GM12878 (cell line): Measurements from ENCODE around the gene STARD5. TPM values are rescaled to one million over a fixed set of nuclear protein-coding genes. Genes with fewer than 3 reads are reported as not detected.

Experiments used
- BHLHE40 ChIP-seq, 2 experiments: fragments of 450-650 bp in 1 of 2; IDR thresholded peaks; 2 replicates each; pipeline ENCODE4 v1.6.1; 2011 to 2017; ENCODE audit warnings: low read depth in 2 of 2, borderline replicate concordance in 1 of 2, improper control_type of control experiment in 1 of 2, low read length in 1 of 2, mild to moderate bottlenecking in 1 of 2
- CBFB ChIP-seq: IDR thresholded peaks from 2 replicates; pipeline ENCODE4 v1.6.1; 2016; ENCODE audit warnings: antibody characterized with exemption, low read depth
- EED ChIP-seq: sonication (generic); IDR thresholded peaks from 2 replicates; pipeline ENCODE4 v1.6.1; 2016; ENCODE audit warnings: antibody characterized with exemption, low read depth
- EZH2 ChIP-seq: IDR thresholded peaks from 2 replicates; pipeline ENCODE4 v1.6.1; 2012; ENCODE audit warnings: low read depth, mild to moderate bottlenecking, control low read depth, inconsistent platforms, low read length, borderline replicate concordance; ENCODE audit not compliant: control insufficient read depth
- FOXM1 ChIP-seq: IDR thresholded peaks from 2 replicates; pipeline ENCODE4 v1.6.1; 2012; ENCODE audit warnings: low read depth, mild to moderate bottlenecking, inconsistent platforms, low read length, moderate library complexity
- KDM1A ChIP-seq: fragments of 200-600 bp; sonication (generic); IDR thresholded peaks from 2 replicates; pipeline ENCODE4 v1.6.1; 2016; ENCODE audit warnings: borderline replicate concordance
- MEF2A ChIP-seq: IDR thresholded peaks from 2 replicates; pipeline ENCODE4 v1.6.1; 2011; ENCODE audit warnings: low read depth, mild to moderate bottlenecking, low read length, moderate library complexity; ENCODE audit not compliant: insufficient read depth
- NBN ChIP-seq: fragments of 450-650 bp; IDR thresholded peaks from 2 replicates; pipeline ENCODE4 v1.6.1; 2016
- NFIC ChIP-seq: IDR thresholded peaks from 2 replicates; pipeline ENCODE4 v1.6.1; 2012; ENCODE audit warnings: low read depth, mild to moderate bottlenecking, inconsistent platforms, low read length, moderate library complexity
- NFYA ChIP-seq: IDR thresholded peaks from 2 replicates; pipeline ENCODE4 v1.6.1; 2011; ENCODE audit warnings: low read depth, mild to moderate bottlenecking, low read length, improper control_type of control experiment, borderline replicate concordance
- NR2F1 ChIP-seq: fragments of 450-650 bp; conservative IDR thresholded peaks from 2 replicates; pipeline ENCODE4 v1.6.1; 2017; ENCODE audit warnings: mild to moderate bottlenecking
- PAX8 ChIP-seq: fragments of 450-650 bp; IDR thresholded peaks from 2 replicates; pipeline ENCODE4 v1.6.1; 2017; ENCODE audit warnings: mild to moderate bottlenecking, moderate library complexity
- RAD21 ChIP-seq: IDR thresholded peaks from 2 replicates; pipeline ENCODE4 v1.6.1; 2011; ENCODE audit warnings: mild to moderate bottlenecking, low read depth, low read length, moderate library complexity; ENCODE audit not compliant: insufficient read depth
- RFX5 ChIP-seq: IDR thresholded peaks from 2 replicates; pipeline ENCODE4 v1.6.1; 2011; ENCODE audit warnings: low read depth, low read length, improper control_type of control experiment
- RUNX3 ChIP-seq: IDR thresholded peaks from 2 replicates; pipeline ENCODE4 v1.6.1; 2012; ENCODE audit warnings: low read length, inconsistent platforms
- SIN3A ChIP-seq: IDR thresholded peaks from 2 replicates; pipeline ENCODE4 v1.6.1; 2012; ENCODE audit warnings: low read depth, low read length, improper control_type of control experiment
- TAF1 ChIP-seq: IDR thresholded peaks from 2 replicates; pipeline ENCODE4 v1.6.1; 2011; ENCODE audit warnings: mild to moderate bottlenecking, low read depth, low read length, borderline replicate concordance
- ZNF217 ChIP-seq: fragments of 450-650 bp; IDR thresholded peaks from 2 replicates; pipeline ENCODE4 v1.6.1; 2017; ENCODE audit warnings: antibody characterized with exemption, mild to moderate bottlenecking
- ZNF274 ChIP-seq: IDR thresholded peaks from one replicate; pipeline ENCODE4 v1.8.0; 2011; ENCODE audit not compliant: insufficient read length, insufficient read depth
- ZNF622 ChIP-seq: fragments of 450-650 bp; IDR thresholded peaks from 2 replicates; pipeline ENCODE4 v1.6.1; 2017; ENCODE audit warnings: mild to moderate bottlenecking, inconsistent platforms
- polyA plus RNA-seq, 11 experiments: library from polyadenylated mRNA; depleted of rRNA in 4 of 11; unstranded in 6 of 11; stranded (reverse) in 5 of 11; fragments of >200 nt; fragmentation: Nextera tagmentation in 4 of 11; fragmentation: Illumina TruSeq in 1 of 11; extraction: Ambion mirVana in 4 of 11; extraction: Trizol in 1 of 11; gene quantifications; 1 replicate in 1 of 11; 2 replicates in 10 of 11; pipeline versions ENCODE4 v1.2.1 to v1.2.3, GENCODE V29; 2011 to 2016; ENCODE audit warnings: inconsistent platforms in 2 of 11, missing spikeins in 2 of 11, low read depth in 1 of 11
- total RNA-seq, 4 experiments: library from RNA; depleted of rRNA in 3 of 4; stranded (reverse); fragments of >200 nt in 3 of 4; fragmentation: Illumina TruSeq in 1 of 4; extraction: Trizol in 1 of 4; gene quantifications; 2 replicates each; pipeline versions ENCODE4 v1.2.1 to v1.2.3, GENCODE V29; 2013 to 2021
- TF ChIP-seq, protein P1 (sequence below): fragments of 450-650 bp; IDR thresholded peaks from 2 replicates; pipeline ENCODE4 v1.6.1; 2018; ENCODE audit warnings: mild to moderate bottlenecking, low read depth, moderate library complexity; ENCODE audit not compliant: partially characterized antibody
- TF ChIP-seq, protein P2 (sequence below): fragments of 450-650 bp; IDR thresholded peaks from 2 replicates; pipeline ENCODE4 v1.6.1; 2017; ENCODE audit warnings: mild to moderate bottlenecking, moderate library complexity
- TF ChIP-seq, protein P3 (sequence below): IDR thresholded peaks from 2 replicates; pipeline ENCODE4 v1.6.1; 2011; ENCODE audit warnings: low read depth, mild to moderate bottlenecking, low read length, moderate library complexity, borderline replicate concordance; ENCODE audit errors: extremely low read depth
- TF ChIP-seq, protein P4 (sequence below): IDR thresholded peaks from 2 replicates; pipeline ENCODE4 v1.6.1; 2012; ENCODE audit warnings: low read depth, low read length, improper control_type of control experiment

Gene STARD5
- total and polyA plus RNA-seq, 10 of the 15 experiments (the other 5 are each of a cell fraction or from before 2014, with no cell fraction given) = 2.3 to 9.4 (median 4.7) TPM

DNA sequence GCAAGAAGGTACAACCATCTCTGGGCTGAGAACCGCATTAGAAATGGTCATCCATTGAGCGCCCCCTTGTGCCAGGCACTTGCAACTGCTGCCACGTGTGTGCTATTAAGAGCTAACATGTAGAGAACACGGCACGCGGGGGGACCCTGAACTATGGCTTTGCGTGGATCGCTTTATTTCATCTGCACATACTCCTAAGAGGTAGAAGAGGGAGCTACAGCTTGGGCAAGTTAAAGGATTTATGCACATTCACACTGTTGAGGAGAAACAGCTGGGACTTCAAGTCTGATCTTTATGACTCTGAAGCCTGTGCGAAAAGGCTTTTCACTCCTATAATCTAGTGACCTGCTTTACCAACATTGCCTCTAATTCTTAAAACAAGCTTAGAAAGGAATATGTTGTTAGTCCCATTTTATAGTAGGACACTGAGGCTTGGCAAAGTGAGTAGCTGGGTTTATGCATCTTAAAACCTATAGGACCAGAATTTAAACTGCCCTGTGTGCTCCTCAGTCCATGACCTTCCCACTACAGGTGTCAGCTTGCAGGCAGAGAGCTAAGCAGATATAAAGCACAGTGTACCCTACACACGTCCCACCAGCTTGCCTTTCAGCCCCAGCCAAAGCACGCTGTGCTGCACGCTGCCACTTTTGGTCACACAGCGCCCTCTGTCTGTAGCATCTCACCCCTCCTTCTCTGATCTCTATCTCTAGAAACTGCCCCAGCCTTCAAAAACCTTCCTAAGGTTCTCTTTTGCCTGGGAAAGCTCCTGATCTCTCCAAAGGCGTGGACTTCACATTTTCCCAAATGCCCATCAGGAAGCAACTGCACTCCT lies 57.8 kb downstream of the STARD5 start (continued):
- TF ChIP-seq, protein P1, sequence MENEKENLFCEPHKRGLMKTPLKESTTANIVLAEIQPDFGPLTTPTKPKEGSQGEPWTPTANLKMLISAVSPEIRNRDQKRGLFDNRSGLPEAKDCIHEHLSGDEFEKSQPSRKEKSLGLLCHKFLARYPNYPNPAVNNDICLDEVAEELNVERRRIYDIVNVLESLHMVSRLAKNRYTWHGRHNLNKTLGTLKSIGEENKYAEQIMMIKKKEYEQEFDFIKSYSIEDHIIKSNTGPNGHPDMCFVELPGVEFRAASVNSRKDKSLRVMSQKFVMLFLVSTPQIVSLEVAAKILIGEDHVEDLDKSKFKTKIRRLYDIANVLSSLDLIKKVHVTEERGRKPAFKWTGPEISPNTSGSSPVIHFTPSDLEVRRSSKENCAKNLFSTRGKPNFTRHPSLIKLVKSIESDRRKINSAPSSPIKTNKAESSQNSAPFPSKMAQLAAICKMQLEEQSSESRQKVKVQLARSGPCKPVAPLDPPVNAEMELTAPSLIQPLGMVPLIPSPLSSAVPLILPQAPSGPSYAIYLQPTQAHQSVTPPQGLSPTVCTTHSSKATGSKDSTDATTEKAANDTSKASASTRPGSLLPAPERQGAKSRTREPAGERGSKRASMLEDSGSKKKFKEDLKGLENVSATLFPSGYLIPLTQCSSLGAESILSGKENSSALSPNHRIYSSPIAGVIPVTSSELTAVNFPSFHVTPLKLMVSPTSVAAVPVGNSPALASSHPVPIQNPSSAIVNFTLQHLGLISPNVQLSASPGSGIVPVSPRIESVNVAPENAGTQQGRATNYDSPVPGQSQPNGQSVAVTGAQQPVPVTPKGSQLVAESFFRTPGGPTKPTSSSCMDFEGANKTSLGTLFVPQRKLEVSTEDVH = no peak
- no peak for TF ChIP-seq FOXM1
- no peak for TF ChIP-seq TAF1
- TF ChIP-seq NR2F1 = no peak
- no peak for TF ChIP-seq EED
- no peak for TF ChIP-seq ZNF274
- no peak for TF ChIP-seq NFIC
- TF ChIP-seq PAX8 = no peak
- TF ChIP-seq BHLHE40 (IDR thresholded peaks at IDR 0.05; ENCODE audit: borderline replicate concordance in 1 of 2, low read depth in 2 of 2, low read length in 1 of 2) = peak; percentile 46; a peak in 2 of 4 replicates
- no peak for TF ChIP-seq SIN3A
- TF ChIP-seq ZNF217 = no peak
- TF ChIP-seq NBN = no peak
- peak; percentile 27; the same call in 1 of the 2 replicates for TF ChIP-seq RUNX3
- TF ChIP-seq RAD21 = peak; percentile 92
- no peak for TF ChIP-seq KDM1A
- TF ChIP-seq NFYA = no peak
- no peak for TF ChIP-seq RFX5
- 0 out of 2 replicates have a peak, but pooled peaks have one; percentile 69 for TF ChIP-seq EZH2
- no peak for TF ChIP-seq ZNF622
- 0 out of 2 replicates have a peak, but pooled peaks have one; percentile 33 for TF ChIP-seq CBFB
- no peak for TF ChIP-seq MEF2A
- TF ChIP-seq, protein P2, sequence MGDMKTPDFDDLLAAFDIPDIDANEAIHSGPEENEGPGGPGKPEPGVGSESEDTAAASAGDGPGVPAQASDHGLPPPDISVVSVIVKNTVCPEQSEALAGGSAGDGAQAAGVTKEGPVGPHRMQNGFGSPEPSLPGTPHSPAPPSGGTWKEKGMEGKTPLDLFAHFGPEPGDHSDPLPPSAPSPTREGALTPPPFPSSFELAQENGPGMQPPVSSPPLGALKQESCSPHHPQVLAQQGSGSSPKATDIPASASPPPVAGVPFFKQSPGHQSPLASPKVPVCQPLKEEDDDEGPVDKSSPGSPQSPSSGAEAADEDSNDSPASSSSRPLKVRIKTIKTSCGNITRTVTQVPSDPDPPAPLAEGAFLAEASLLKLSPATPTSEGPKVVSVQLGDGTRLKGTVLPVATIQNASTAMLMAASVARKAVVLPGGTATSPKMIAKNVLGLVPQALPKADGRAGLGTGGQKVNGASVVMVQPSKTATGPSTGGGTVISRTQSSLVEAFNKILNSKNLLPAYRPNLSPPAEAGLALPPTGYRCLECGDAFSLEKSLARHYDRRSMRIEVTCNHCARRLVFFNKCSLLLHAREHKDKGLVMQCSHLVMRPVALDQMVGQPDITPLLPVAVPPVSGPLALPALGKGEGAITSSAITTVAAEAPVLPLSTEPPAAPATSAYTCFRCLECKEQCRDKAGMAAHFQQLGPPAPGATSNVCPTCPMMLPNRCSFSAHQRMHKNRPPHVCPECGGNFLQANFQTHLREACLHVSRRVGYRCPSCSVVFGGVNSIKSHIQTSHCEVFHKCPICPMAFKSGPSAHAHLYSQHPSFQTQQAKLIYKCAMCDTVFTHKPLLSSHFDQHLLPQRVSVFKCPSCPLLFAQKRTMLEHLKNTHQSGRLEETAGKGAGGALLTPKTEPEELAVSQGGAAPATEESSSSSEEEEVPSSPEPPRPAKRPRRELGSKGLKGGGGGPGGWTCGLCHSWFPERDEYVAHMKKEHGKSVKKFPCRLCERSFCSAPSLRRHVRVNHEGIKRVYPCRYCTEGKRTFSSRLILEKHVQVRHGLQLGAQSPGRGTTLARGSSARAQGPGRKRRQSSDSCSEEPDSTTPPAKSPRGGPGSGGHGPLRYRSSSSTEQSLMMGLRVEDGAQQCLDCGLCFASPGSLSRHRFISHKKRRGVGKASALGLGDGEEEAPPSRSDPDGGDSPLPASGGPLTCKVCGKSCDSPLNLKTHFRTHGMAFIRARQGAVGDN = no peak
- TF ChIP-seq, protein P3, sequence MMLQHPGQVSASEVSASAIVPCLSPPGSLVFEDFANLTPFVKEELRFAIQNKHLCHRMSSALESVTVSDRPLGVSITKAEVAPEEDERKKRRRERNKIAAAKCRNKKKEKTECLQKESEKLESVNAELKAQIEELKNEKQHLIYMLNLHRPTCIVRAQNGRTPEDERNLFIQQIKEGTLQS = 0 out of 2 replicates have a peak, but pooled peaks have one; percentile 2
- TF ChIP-seq, protein P4, sequence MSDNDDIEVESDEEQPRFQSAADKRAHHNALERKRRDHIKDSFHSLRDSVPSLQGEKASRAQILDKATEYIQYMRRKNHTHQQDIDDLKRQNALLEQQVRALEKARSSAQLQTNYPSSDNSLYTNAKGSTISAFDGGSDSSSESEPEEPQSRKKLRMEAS = peak; percentile 68
